T follicular helper cell (primary cell): Measurements from ENCODE around the gene MYO5A.
"Not testable (repeated sequence)": the region's sequence is repeated elsewhere in the genome, so short reads cannot be mapped to it uniquely, and the experiment has no call there.

Experiments
- DNase-seq: peaks from one replicate; pipeline ENCODE4 v3.0.0-alpha.2; 2020; ENCODE audit warnings: low read depth

The MYO5A gene

GRCh38 chr15:52463638-52464037, 65.0 kb downstream of the MYO5A start:
- no peak for DNase-seq

- DNase-seq = no peak
These were observed 65.8 kb downstream of the MYO5A start for GRCh38 chr15:52462806-52463360.

- not testable (repeated sequence) for DNase-seq
These were observed 69.0 kb downstream of the MYO5A start for GRCh38 chr15:52459701-52460100.

- DNase-seq = not testable (repeated sequence)
These were observed 69.4 kb downstream of the MYO5A start for GRCh38 chr15:52459265-52459664.

GRCh38 chr15:52448011-52448890, 80.4 kb downstream of the MYO5A start:
- DNase-seq = no peak

GRCh38 chr15:52445954-52446353, 82.7 kb downstream of the MYO5A start:
- no peak for DNase-seq

GRCh38 chr15:52445553-52445952, 83.1 kb downstream of the MYO5A start:
- DNase-seq = no peak

- not testable (repeated sequence) for DNase-seq
These were observed 85.5 kb downstream of the MYO5A start for GRCh38 chr15:52443205-52443604.

GRCh38 chr15:52441841-52442240, 86.8 kb downstream of the MYO5A start:
- no peak for DNase-seq

- no peak for DNase-seq
These were observed 87.7 kb downstream of the MYO5A start for GRCh38 chr15:52440946-52441345.

- no peak for DNase-seq
These were observed 88.3 kb downstream of the MYO5A start for GRCh38 chr15:52440414-52440813.

- DNase-seq = no peak
These were observed 89.2 kb downstream of the MYO5A start for GRCh38 chr15:52439470-52439869.

GRCh38 chr15:52439042-52439441, 89.6 kb downstream of the MYO5A start:
- not testable (repeated sequence) for DNase-seq

- DNase-seq = no peak
These were observed 90.6 kb downstream of the MYO5A start for GRCh38 chr15:52438047-52438446.

- no peak for DNase-seq
These were observed 91.0 kb downstream of the MYO5A start for GRCh38 chr15:52437646-52438045.

- DNase-seq = no peak
These were observed 91.7 kb downstream of the MYO5A start for GRCh38 chr15:52436981-52437380.

- DNase-seq = no peak
These were observed 93.8 kb downstream of the MYO5A start for GRCh38 chr15:52434885-52435284.

GRCh38 chr15:52428297-52428696, 100.4 kb downstream of the MYO5A start:
- no peak for DNase-seq

- no peak for DNase-seq
These were observed 100.9 kb downstream of the MYO5A start for GRCh38 chr15:52427804-52428203.

- DNase-seq = no peak
These were observed 103.7 kb downstream of the MYO5A start for GRCh38 chr15:52424856-52425431.

- DNase-seq = no peak
These were observed 104.8 kb downstream of the MYO5A start for GRCh38 chr15:52423852-52424251.

GRCh38 chr15:52422001-52422400, 106.7 kb downstream of the MYO5A start:
- DNase-seq = no peak

GRCh38 chr15:52421029-52421428, 107.7 kb downstream of the MYO5A start:
- no peak for DNase-seq
